Rectal smooth muscle tissue (tissue), 1 donor: ENCODE measurements around the gene SIRPG.
"Not testable (repeated sequence)": the region's sequence is repeated elsewhere in the genome, so short reads cannot be mapped to it uniquely, and the experiment has no call there.

Experiments
- H3K27ac ChIP-seq: one replicate; pipeline ENCODE4 v1.7.0; 2013; ENCODE audit warnings: low read depth, low read length, inconsistent platforms
- H3K27me3 ChIP-seq: one replicate; pipeline ENCODE4 v1.7.0; 2013; ENCODE audit warnings: low read length; ENCODE audit not compliant: control insufficient read depth, insufficient read depth
- H3K36me3 ChIP-seq: one replicate; pipeline ENCODE4 v1.7.0; 2013; ENCODE audit warnings: low read length; ENCODE audit not compliant: control insufficient read depth, insufficient read depth
- H3K4me1 ChIP-seq: one replicate; pipeline ENCODE4 v1.7.0; 2013; ENCODE audit warnings: low read length; ENCODE audit not compliant: control insufficient read depth, insufficient read depth
- H3K4me3 ChIP-seq: one replicate; pipeline ENCODE4 v1.7.0; 2013; ENCODE audit warnings: low read length
- H3K9ac ChIP-seq: one replicate; pipeline ENCODE4 v1.7.0; 2013; ENCODE audit warnings: low read length

The SIRPG gene

GRCh38 chr20:1646975-1647431, 10.6 kb downstream of the SIRPG start:
- H3K27me3 ChIP-seq, result no peaks in the 10 kb centered on the region
- no peak overlapping the region for H3K27ac ChIP-seq
- H3K4me1 ChIP-seq, result no peaks in the 10 kb centered on the region
- no peak overlapping the region for H3K9ac ChIP-seq
- H3K4me3 ChIP-seq, result no peak overlapping the region
- H3K36me3 ChIP-seq, result no peaks in the 10 kb centered on the region

- H3K27ac ChIP-seq, result no peak overlapping the region
- H3K9ac ChIP-seq, result no peak overlapping the region
Observed at GRCh38 chr20:1644101-1644962, 13.2 kb downstream of the SIRPG start.

DNA sequence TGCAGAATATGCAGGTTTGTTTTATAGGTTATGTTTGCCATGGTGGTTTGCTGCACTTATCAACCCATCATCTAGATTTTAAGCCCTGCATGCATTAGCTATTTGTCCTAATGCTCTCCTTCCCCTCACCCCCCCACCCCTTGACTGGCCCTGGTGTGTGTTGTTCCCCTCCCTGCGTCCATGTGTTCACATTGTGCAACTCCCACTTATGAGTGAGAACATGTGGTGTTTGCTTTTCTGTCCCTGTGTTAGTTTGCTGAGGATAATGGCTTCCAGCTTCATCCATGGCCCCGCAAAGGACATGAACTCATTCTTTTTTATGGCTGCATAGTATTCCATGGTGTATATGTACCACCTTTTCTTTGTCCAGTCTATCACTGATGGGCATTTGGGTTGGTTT, 18.9 kb downstream of the SIRPG start:
- not testable (repeated sequence) for H3K9ac ChIP-seq, H3K27me3 ChIP-seq, H3K36me3 ChIP-seq, H3K4me1 ChIP-seq, H3K4me3 ChIP-seq, H3K27ac ChIP-seq

More at GRCh38 chr20:1644101-1644962, 13.2 kb downstream of the SIRPG start:
- H3K4me3 ChIP-seq, result no peak overlapping the region
- H3K4me1 ChIP-seq, result no peaks in the 10 kb centered on the region
- no peaks in the 10 kb centered on the region for H3K36me3 ChIP-seq
- H3K27me3 ChIP-seq, result no peaks in the 10 kb centered on the region

GRCh38 chr20:1637755-1638154, 19.8 kb downstream of the SIRPG start:
- Histone ChIP-seq H3K27me3 (no peaks in the 10 kb centered on the region), H3K27ac (no peak overlapping the region), H3K36me3 (no peaks in the 10 kb centered on the region), H3K4me3 (no peak overlapping the region), H3K9ac (no peak overlapping the region), H3K4me1 (no peaks in the 10 kb centered on the region)

DNA sequence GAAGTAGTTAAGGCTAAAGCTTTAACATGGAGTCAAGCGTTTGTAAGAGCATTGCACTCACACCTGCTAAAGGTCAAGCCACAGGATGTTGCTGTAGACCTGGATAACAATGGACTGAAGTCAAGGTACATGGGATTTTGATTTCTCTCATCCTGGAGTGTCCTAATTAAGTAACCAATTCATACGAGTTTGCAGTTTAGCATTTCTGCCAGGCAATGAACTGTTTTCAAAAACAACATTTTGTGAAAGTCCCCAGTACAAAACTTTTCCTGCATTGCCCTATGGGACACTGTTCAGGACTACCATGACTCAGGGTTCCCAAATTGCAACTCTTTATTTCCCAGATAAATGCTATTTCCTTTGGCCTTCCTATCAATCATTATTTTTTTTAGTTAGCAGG, 20.4 kb downstream of the SIRPG start:
- Histone ChIP-seq H3K27me3 (no peaks in the 10 kb centered on the region), H3K9ac (no peak overlapping the region), H3K36me3 (no peaks in the 10 kb centered on the region), H3K27ac (no peak overlapping the region), H3K4me1 (no peaks in the 10 kb centered on the region), H3K4me3 (no peak overlapping the region)

GRCh38 chr20:1636621-1637020, 21.0 kb downstream of the SIRPG start:
- Histone ChIP-seq H3K27me3 (no peaks in the 10 kb centered on the region), H3K27ac (no peak overlapping the region), H3K4me1 (no peaks in the 10 kb centered on the region), H3K9ac (no peak overlapping the region), H3K36me3 (no peaks in the 10 kb centered on the region), H3K4me3 (no peak overlapping the region)

GRCh38 chr20:1635291-1635979, 22.1 kb downstream of the SIRPG start:
- Histone ChIP-seq H3K36me3 (no peaks in the 10 kb centered on the region), H3K27ac (no peak overlapping the region), H3K9ac (no peak overlapping the region), H3K4me1 (no peaks in the 10 kb centered on the region), H3K4me3 (no peak overlapping the region), H3K27me3 (no peaks in the 10 kb centered on the region)

- no peaks in the 10 kb centered on the region for H3K4me1 ChIP-seq
Observed at GRCh38 chr20:1633535-1633934, 24.0 kb downstream of the SIRPG start.

DNA sequence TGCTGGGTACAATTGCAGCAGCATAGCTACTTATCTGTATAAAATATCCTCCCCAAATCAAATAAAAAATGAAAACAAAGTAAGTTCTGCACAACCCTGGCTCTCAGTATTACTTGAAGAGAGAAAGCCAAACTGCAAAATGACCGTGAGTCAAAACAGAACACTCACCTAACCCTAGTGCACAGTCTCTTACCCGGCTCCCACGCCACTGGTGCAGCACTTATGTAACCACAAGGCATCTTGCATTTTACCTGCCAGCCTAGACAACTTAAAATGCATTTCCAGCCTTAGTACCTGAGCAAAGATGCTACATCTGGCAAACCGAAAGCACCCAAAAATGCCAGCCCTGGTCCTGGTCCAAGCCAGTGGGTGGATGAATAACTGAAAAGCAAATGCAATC, 25.4 kb downstream of the SIRPG start:
- Histone ChIP-seq H3K27me3 (no peaks in the 10 kb centered on the region), H3K9ac (no peak overlapping the region), H3K27ac (no peak overlapping the region), H3K36me3 (no peaks in the 10 kb centered on the region), H3K4me3 (no peak overlapping the region), H3K4me1 (no peaks in the 10 kb centered on the region)

More at GRCh38 chr20:1633535-1633934, 24.0 kb downstream of the SIRPG start:
- no peak overlapping the region for H3K27ac ChIP-seq
- H3K4me3 ChIP-seq, result no peak overlapping the region
- H3K27me3 ChIP-seq, result no peaks in the 10 kb centered on the region
- no peak overlapping the region for H3K9ac ChIP-seq
- no peaks in the 10 kb centered on the region for H3K36me3 ChIP-seq

- no peaks in the 10 kb centered on the region for H3K36me3 ChIP-seq
- no peaks in the 10 kb centered on the region for H3K4me1 ChIP-seq
- H3K27ac ChIP-seq, result no peak overlapping the region
- H3K4me3 ChIP-seq, result no peak overlapping the region
- no peaks in the 10 kb centered on the region for H3K27me3 ChIP-seq
- H3K9ac ChIP-seq, result no peak overlapping the region
Observed at GRCh38 chr20:1631309-1632151, 26.0 kb downstream of the SIRPG start.

- H3K27ac ChIP-seq, result no peak overlapping the region
- H3K36me3 ChIP-seq, result no peaks in the 10 kb centered on the region
- H3K4me3 ChIP-seq, result no peak overlapping the region
- H3K4me1 ChIP-seq, result no peaks in the 10 kb centered on the region
- no peaks in the 10 kb centered on the region for H3K27me3 ChIP-seq
- H3K9ac ChIP-seq, result no peak overlapping the region
Observed at GRCh38 chr20:1630186-1630585, 27.4 kb downstream of the SIRPG start.

- H3K27me3 ChIP-seq, result no peaks in the 10 kb centered on the region
- no peak overlapping the region for H3K27ac ChIP-seq
- no peak overlapping the region for H3K9ac ChIP-seq
Observed at GRCh38 chr20:1629321-1629720, 28.3 kb downstream of the SIRPG start.

More at GRCh38 chr20:1629321-1629720, 28.3 kb downstream of the SIRPG start:
- H3K36me3 ChIP-seq, result no peaks in the 10 kb centered on the region
- H3K4me3 ChIP-seq, result no peak overlapping the region
- H3K4me1 ChIP-seq, result no peaks in the 10 kb centered on the region
